Esophagus squamous epithelium (tissue), 5 donors: ENCODE measurements around the gene MS4A3. TPM values are rescaled to one million over a fixed set of nuclear protein-coding genes. Genes with fewer than 3 reads are reported as not detected.

Experiments used
- DNase-seq: peaks from one replicate; lab custom pipeline; 2025; lab: John Stamatoyannopoulos, UW
- H3K27ac ChIP-seq, 4 donors: fragments of 200-600 bp; sonication (generic); one replicate each; pipeline ENCODE4 v1.5.1; 2016 to 2019; ENCODE audit warnings: mild to moderate bottlenecking in 1 of 4
- H3K27me3 ChIP-seq, 4 donors: fragments of 200-600 bp; sonication (generic); 1 replicate in 3 of 4; 2 replicates in 1 of 4; pipeline versions ENCODE4 v1.5.1 to v1.6.0; 2017 to 2021; ENCODE audit warnings: antibody characterized with exemption in 1 of 4
- H3K36me3 ChIP-seq, 3 donors: fragments of 200-600 bp; sonication (generic); one replicate each; pipeline ENCODE4 v1.5.1; 2016 to 2019
- H3K4me1 ChIP-seq, 3 donors: fragments of 200-600 bp; sonication (generic); one replicate each; pipeline ENCODE4 v1.5.1; 2017 to 2019
- H3K4me3 ChIP-seq, 4 donors: fragments of 200-600 bp; sonication (generic); 1 replicate in 3 of 4; 2 replicates in 1 of 4; pipeline ENCODE4 v1.5.1; 2016 to 2019; ENCODE audit warnings: mild to moderate bottlenecking in 2 of 4, moderate library complexity in 1 of 4
- H3K9me3 ChIP-seq, 3 donors: fragments of 200-600 bp; sonication (generic); one replicate each; pipeline ENCODE4 v1.5.1; 2016 to 2019
- CTCF ChIP-seq, 6 experiments: fragments of 450-650 bp in 4 of 6; fragments of 200-600 bp in 2 of 6; sonication (generic) in 2 of 6; IDR thresholded peaks; one replicate each; pipeline ENCODE4 v1.5.1; 2016 to 2019; ENCODE audit warnings: antibody characterized with exemption in 6 of 6, mild to moderate bottlenecking in 4 of 6, moderate library complexity in 4 of 6
- POLR2A ChIP-seq, 4 donors: fragments of 450-650 bp; IDR thresholded peaks; one replicate each; pipeline ENCODE4 v1.6.1; 2017; ENCODE audit warnings: antibody characterized with exemption in 4 of 4, mild to moderate bottlenecking in 4 of 4, moderate library complexity in 3 of 4
- WGBS, 2 donors: methylation state at CpG; one replicate each; pipeline ENCODE4 v1.1.5; 2018; 5-methylcytosine and 5-hydroxymethylcytosine counted together
- intact Hi-C: fragments of 100-400 bp; cut with DNase I; formaldehyde crosslinking; loops from one replicate; pipeline ENCODE4 v1.15.0; 2022
- total RNA-seq, 4 donors: library from RNA; depleted of rRNA; stranded (reverse); fragments of >200 nt; gene quantifications; one replicate each; pipeline ENCODE4 v1.1.0, GENCODE V29; 2016
- donor health status: DM: yes; HTN: yes; CAD: no.

MS4A3 gene
- total RNA-seq, 4 donors from 2014 or later = not detected

DNA sequence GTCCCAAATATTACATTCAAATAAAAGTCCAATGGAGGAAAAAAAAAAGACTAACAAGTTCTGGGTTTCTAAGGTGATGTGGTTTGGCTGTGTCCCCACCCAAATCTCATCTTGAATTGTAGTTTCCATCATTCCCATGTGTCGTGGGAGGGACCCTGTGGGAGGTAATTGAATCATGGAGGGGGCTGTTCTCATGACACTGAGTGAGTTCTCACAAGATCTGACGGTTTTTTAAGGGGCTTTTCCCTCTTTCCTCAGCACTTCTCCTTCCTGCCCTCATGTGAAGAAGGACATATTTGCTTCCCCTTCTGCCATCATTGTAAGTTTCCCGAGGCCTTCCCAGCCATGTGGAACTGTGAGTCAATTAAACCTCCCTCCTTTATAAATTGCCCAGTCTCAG lies 24.1 kb downstream of the MS4A3 start:
- 42 to 43% methylated on average over 3 of the region's 3 CpGs for WGBS, 2 donors
- no peaks in the 10 kb centered on the region for H3K27me3 ChIP-seq
- TF ChIP-seq POLR2A (IDR thresholded peaks at IDR 0.05) = no peak
- no peak for TF ChIP-seq CTCF (IDR thresholded peaks at IDR 0.05)
- no peak for DNase-seq
- no peak overlapping the region for H3K27ac ChIP-seq
- intact Hi-C loops = no loop called here
- H3K36me3 ChIP-seq = no peaks in the 10 kb centered on the region
- no peaks in the 10 kb centered on the region for H3K9me3 ChIP-seq
- H3K4me1 ChIP-seq = no peaks in the 10 kb centered on the region
- H3K4me3 ChIP-seq = no peak overlapping the region

DNA sequence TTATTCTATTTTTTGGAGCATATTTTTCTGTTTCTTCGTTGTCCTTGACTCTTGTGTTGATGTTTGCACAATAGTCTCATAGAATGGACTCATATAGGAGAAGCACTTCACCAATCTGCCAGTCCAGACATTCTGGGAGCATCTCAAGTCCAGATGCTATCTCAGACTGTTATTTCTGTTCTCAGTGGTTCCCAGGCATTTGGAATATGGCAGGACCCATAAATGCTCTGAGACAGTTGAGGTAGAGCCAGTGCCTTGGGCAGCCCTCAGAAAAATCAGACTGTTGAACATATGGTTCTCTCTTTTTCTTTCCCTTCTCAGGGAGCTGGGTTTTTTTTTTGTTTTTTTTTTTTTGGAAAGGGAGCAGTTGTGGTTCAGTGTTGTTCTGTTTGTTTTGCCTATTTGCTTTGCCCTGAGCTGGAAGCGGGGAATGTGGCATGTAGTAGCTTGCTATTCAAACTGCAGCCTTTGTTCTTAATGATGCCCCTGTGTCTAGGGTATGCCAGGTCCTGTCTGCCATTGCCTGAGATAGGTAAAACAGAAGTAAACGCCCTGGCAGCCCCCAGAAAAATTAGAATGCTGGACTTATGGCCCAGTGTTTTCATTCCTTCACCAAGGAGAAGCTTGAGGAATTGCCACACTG lies 28.3 kb downstream of the MS4A3 start:
- Histone ChIP-seq H3K27me3 (no peaks in the 10 kb centered on the region), H3K9me3 (no peaks in the 10 kb centered on the region), H3K4me1 (no peaks in the 10 kb centered on the region), H3K36me3 (no peaks in the 10 kb centered on the region), H3K4me3 (no peak overlapping the region), H3K27ac (no peak overlapping the region)
- intact Hi-C loops = no loop called here
- TF ChIP-seq POLR2A (IDR thresholded peaks at IDR 0.05) = no peak
- TF ChIP-seq CTCF (IDR thresholded peaks at IDR 0.05) = no peak
- WGBS, 2 donors = 33 to 58% methylated on average over 3 of the region's 3 CpGs
- no peak for DNase-seq

GRCh38 chr11:60085909-60086308 lies 29.4 kb downstream of the MS4A3 start:
- 60 to 61% methylated on average over 2 of the region's 2 CpGs for WGBS, 2 donors
- no peak for TF ChIP-seq CTCF (IDR thresholded peaks at IDR 0.05)
- TF ChIP-seq POLR2A (IDR thresholded peaks at IDR 0.05) = no peak

GRCh38 chr11:60087239-60087638 lies 30.8 kb downstream of the MS4A3 start:
- intact Hi-C loops = no loop called here
- WGBS, 2 donors = 67 to 88% methylated on average over 1 of the region's 1 CpG
- TF ChIP-seq POLR2A (IDR thresholded peaks at IDR 0.05) (no peak), CTCF (IDR thresholded peaks at IDR 0.05) (no peak)
- H3K27me3 ChIP-seq = no peaks in the 10 kb centered on the region
- DNase-seq = no peak
- no peaks in the 10 kb centered on the region for H3K36me3 ChIP-seq
- H3K27ac ChIP-seq = no peak overlapping the region
- H3K4me1 ChIP-seq = no peaks in the 10 kb centered on the region
- H3K4me3 ChIP-seq = no peak overlapping the region
- no peaks in the 10 kb centered on the region for H3K9me3 ChIP-seq

More at GRCh38 chr11:60085909-60086308, 29.4 kb downstream of the MS4A3 start:
- Histone ChIP-seq H3K4me1 (no peaks in the 10 kb centered on the region), H3K27me3 (no peaks in the 10 kb centered on the region), H3K4me3 (no peak overlapping the region), H3K36me3 (no peaks in the 10 kb centered on the region), H3K27ac (no peak overlapping the region), H3K9me3 (no peaks in the 10 kb centered on the region)
- intact Hi-C loops = no loop called here
- no peak for DNase-seq

DNA sequence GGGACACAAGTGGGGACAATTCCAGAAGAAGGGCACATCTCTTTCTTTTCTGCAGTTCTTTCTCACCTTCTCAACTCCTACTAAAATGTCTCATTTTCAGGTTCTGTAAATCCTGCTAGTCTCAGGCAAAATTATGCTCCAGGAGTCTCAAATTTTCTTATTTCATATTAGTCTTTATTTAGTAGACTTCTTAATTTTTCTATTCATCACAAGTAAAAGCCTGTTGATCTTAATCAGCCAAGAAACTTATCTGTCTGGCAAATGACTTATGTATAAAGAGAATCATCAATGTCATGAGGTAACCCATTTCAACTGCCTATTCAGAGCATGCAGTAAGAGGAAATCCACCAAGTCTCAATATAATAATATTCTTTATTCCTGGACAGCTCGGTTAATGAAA lies 31.9 kb downstream of the MS4A3 start, which contains the start of gene MS4A2:
Gene MS4A2, plus strand, starts transcription at position 301 of the 400 bp plus-strand sequence. CDS start 102 bp downstream, outside the sequence.
- Histone ChIP-seq H3K27me3 (no peaks in the 10 kb centered on the region), H3K36me3 (no peaks in the 10 kb centered on the region), H3K4me3 (no peak within 1 kb of the TSS), H3K9me3 (no peaks in the 10 kb centered on the region), H3K4me1 (no peaks in the 10 kb centered on the region), H3K27ac (peak within 1 kb of the TSS in 1 of 4 donors; percentile 17)
- intact Hi-C loops = no loop called here
- no peak for DNase-seq
- whole genome bisulfite sequencing, 2 donors = 69 to 75% methylated on average over 1 of the region's 1 CpG
- no peak for TF ChIP-seq POLR2A (IDR thresholded peaks at IDR 0.05)
- TF ChIP-seq CTCF (IDR thresholded peaks at IDR 0.05) = no peak
